Loucy (cell line): ENCODE results near the gene GAN.

Experiments
- CTCF ChIP-seq: fragments of 200-600 bp; sonication (generic); conservative IDR thresholded peaks from 2 replicates; pipeline ENCODE4 v1.5.1; 2014; ENCODE audit warnings: mild to moderate bottlenecking, antibody characterized with exemption, low read length
- EZH2phosphoT487 ChIP-seq: fragments of 200-600 bp; IDR thresholded peaks from 2 replicates; pipeline ENCODE4 v1.6.1; 2018; ENCODE audit warnings: antibody characterized with exemption, mild to moderate bottlenecking, moderate library complexity, borderline replicate concordance

GRCh38 chr16:81410643-81411293 is 96.0 kb downstream of the GAN start:
- TF ChIP-seq CTCF (no peak), EZH2phosphoT487 (no peak)
